HG02884 (cell line): ENCODE measurements around the gene ATRIP.
"Not testable (repeated sequence)": the region's sequence is repeated elsewhere in the genome, so short reads cannot be mapped to it uniquely, and the experiment has no call there.

Experiments used
- ATAC-seq: cut with Tn5 transposase; IDR thresholded peaks from one replicate; pipeline ENCODE4 v1.9.1; 2021; ENCODE audit warnings: mild to moderate bottlenecking, moderate library complexity; ENCODE audit not compliant: unreplicated experiment

Gene ATRIP

GRCh38 chr3:48467110-48467454 is 20.5 kb downstream of the ATRIP start:
- no peak for ATAC-seq

GRCh38 chr3:48467473-48468267 is 21.1 kb downstream of the ATRIP start:
- no peak for ATAC-seq

GRCh38 chr3:48468329-48468731 is 21.8 kb downstream of the ATRIP start:
- no peak for ATAC-seq

- ATAC-seq = no peak
Observed at GRCh38 chr3:48469046-48469915, 22.7 kb downstream of the ATRIP start.

DNA sequence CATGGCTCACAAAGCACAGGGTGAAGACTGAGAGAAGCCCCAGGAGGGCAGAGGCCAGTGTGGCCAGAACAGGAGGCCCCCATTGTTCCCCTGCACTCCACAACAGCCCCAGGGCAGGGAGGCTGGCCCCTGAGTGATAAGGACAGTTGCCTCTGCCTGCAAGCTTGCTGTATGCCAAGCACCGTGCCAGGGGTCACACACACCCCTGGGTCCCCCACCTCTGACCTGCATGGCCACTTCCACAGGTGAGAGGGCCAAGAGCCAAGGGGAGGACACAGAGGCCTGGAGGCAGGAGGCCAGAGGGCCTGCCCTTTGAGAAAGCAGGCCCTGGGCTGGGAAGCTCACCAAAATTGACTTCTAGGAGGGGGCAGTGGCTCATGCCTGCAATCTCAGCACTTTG is 23.7 kb downstream of the ATRIP start:
- no peak for ATAC-seq

- peak; percentile 27 for ATAC-seq
Observed at GRCh38 chr3:48472673-48472922, 26.1 kb downstream of the ATRIP start.

DNA sequence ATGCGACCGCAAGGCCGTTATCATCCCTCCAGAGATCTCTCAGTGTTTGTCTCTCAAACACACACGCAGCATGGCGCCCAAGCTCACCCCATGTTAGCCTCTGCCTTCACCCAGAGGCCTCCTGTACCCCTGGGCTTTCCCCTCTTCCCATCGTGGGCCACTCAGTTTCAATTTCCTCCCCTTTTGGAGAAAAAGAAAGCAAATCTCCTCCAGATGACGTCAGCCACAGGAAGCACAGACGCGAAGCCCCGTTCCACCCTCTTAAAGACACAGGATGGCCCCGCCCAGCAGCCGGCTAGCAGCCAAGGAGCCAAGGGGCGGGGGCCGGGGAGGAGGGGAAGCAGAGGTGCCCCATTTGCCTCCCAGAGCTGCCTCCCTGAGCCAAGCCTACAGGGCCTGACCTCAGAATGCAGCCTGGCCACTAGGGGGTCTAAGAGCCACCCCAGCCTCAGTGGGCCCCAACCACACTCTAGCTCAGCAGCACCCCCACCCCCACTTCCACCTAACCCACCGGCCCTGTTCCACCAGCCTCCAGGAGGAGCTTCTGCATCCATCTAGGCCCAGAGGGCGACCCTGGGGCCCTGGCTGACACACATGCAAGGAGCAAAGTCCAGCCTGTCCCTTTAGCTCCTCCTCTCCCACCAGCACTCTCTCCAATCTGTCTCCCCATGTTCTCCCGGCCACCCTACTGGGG is 26.5 kb downstream of the ATRIP start:
- peak; percentile 69 for ATAC-seq

DNA sequence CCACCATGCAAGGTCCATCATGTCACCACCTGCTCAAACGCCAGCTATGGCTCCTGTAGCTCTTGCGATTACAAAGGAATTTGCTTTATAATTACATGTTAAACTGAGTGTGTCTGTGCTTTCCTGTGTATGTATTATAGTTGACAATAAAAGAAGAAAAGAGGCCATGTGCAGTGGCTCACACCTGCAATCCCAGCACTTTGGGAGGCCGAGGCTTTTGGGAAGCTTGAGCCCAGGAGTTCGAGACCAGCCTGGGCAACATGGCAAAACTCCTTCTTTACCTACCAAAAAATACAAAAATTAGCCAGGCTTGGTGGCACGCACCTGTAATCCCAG is 27.0 kb downstream of the ATRIP start:
- ATAC-seq = no peak

DNA sequence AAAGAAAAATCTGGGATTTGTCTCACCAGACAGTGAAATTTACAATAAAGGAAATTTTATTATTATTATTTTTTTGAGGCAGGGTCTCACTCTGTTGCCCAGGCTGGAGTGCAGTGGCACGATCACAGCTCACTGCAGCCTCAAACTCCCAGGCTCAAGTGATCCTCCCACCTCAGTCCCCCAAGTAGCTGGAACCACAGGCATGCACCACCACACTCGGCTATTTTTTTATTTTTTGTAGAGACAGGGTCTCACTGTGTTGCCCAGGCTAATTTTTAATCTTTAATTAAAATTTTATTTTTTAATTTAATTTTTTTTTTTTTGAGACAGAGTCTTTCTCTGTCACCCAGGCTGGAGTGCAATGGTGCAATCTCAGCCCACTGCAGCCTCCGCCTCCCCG is 27.5 kb downstream of the ATRIP start:
- ATAC-seq = not testable (repeated sequence)

DNA sequence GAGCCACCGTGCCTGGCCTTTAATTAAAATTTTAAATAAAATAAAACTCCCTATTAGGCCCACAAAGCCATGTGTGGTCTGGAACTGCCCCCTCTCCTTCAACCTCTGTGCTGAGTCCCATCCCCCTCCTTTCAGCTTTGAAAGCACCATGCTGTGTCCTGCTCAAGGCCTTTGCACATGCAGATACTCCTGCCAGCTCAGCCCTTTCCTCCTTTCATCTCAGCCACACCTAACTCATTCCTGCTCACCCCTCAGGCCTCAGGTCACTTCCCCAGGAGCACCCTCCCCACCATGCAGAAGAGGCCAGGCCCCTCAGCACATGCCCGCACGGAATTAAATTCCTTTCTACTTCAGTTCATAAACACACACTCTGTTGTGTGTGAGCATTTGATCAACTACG is 28.1 kb downstream of the ATRIP start:
- ATAC-seq = no peak

DNA sequence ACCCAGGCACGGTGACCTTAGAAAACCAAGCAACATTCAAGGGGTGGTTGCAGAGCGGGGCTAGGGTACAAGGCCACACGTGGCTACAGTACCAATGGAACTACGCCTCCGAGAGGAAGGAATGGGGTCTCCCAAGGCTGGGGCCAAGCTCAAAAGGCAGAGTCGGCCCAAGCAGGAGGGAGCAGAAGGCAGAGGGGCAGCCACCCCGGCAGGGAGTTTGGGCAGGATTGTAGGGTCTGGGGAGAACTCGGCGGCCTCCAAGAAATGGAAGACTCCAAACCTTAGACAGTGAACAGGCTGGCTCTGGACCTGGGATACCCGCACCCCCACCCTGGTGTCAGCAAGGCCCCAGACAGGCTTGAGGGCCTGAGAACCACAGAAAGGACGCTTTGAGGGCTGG is 28.7 kb downstream of the ATRIP start:
- no peak for ATAC-seq

DNA sequence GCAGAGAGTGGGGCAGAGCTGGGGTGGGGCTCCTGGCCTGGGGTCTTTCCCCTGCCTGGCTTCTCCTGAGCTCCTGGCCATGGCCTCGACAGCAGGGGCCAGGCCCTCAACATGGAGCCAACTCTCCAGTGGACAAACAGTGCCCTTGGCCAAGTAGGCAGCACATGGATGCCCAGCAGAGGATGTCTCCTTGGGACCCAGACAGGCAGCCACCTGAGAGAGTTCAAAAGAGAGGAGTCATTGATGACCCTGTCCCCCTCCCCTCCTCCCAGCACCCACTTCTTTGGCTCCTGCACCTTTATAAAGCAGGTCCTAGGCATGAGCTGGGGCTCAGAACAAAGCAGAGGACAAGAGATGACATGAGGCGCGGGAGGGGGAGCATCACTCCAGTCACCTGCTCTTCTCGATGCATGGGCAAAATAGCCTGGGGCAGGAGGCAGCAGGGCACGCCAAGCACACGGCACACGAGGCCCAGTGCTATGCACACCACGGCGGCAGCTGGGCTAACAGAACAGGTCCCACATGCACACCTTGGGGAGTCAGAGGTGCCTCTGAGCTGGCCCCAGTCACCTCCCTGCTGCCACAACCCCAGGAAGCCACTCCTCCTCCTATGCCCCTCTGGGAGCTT is 30.0 kb downstream of the ATRIP start:
- ATAC-seq = no peak

DNA sequence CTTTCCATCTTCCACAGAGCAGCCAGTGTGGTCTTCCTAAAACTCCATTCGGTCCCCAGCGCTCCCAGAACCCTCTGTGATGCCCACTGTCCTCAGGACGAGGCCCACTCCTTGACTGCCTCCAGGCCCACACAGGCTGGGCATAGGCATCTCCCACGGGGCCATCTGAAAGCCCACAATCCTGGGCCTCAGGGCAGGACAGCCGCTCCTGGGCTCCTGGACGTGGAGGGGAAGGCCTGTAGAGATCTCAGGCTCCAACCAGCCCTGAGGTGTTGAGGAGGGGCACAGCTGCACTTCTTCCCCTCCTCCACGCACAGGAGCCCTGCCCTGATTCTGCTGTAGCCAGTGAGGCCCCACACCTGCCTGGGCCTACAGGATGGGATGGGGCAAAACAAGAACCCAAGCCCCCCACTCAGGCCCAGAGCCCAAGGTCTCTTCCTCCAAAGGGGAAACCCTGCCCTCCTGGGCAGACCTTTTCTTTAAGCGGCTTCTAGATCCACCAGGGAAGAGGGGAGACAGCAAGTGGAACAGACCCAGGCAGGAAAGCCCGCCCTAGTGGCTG is 31.5 kb downstream of the ATRIP start:
- no peak for ATAC-seq

GRCh38 chr3:48478626-48479555 is 32.4 kb downstream of the ATRIP start:
- ATAC-seq = no peak

GRCh38 chr3:48480891-48481290 is 34.4 kb downstream of the ATRIP start:
- ATAC-seq = not testable (repeated sequence)

DNA sequence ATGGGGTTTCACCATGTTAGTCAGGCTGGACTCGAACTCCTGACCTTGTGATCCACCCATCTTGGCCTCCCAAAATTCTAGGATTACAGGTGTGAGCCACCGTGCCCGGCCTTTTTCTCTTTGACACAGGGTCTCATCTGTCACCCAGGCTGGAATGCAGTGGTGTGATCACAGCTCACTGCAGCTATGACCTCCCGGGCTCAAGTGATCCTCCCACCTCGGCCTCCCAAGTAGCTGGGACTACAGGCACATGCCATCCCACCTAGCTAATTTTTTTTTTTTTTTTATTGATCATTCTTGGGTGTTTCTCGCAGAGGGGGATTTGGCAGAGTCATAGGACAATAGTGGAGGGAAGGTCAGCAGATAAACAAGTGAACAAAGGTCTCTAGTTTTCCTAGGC is 36.3 kb downstream of the ATRIP start:
- ATAC-seq = not testable (repeated sequence)

DNA sequence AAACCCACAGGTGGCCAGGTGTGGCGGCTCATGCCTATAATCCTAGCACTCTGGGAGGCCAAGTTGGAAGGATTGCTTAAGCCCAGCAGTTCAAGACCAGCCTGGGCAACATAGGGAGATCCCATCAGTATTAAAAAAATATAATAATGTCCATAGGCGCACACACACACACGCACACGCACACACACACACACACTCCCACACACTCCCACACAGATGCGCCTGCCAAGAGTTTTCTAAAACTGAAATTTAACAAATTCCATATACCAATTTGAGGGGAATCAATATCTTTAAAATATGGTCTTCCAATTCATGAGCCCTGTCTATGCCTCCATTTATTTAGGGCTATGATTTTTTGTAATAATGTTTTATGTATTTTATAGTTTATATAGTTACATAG is 40.4 kb downstream of the ATRIP start:
- no peak for ATAC-seq

- ATAC-seq = no peak
Observed at GRCh38 chr3:48492461-48493202, 46.1 kb downstream of the ATRIP start.

- ATAC-seq = no peak
Observed at GRCh38 chr3:48493203-48493501, 46.6 kb downstream of the ATRIP start.

DNA sequence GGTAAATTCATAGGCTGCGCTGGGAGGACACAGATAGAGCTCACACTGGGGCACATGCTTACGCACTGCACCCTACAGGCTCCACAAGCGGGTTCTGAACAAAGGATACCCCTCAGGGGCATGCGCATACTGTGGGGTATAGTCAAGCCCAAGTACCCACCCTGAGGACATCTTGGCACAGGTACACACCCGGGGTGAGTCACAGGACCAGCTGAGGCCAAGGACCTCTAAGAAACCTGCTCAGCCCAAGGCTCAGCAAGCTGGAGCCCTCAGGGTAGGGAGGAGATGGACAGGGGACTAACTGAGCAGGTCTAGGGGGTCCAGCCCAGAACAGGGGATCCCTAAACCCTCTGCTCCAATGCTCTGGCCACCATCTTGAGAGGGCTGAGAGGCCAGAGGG is 54.1 kb downstream of the ATRIP start:
- ATAC-seq = no peak
